ENCODE data around the gene DNTT. TPM values are rescaled to one million over a fixed set of nuclear protein-coding genes. Genes with fewer than 3 reads are reported as not detected.
A peak's percentile ranks its signal among the peaks of the same experiment; 100 is the strongest.

The DNTT gene
- total RNA-seq, 2 experiments from 2014 or later = not detected

DNA sequence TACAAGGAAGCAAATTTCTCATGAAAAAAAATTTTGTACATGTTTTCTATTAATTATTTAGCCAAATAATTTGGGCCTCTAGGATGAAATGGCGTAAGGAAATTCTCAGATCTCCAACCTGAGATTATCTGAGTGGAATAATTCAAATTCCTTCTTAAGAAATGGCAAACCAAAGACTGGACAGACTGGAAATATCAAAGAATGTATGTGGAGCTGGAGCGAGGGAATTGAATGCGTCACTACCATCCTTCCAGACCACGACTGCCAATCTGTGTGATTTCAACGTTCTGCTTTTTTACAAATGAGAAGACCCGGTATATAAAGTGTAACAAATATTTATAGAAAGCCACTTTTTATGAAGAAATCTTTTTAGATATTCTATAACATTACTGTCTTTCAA lies 20.5 kb upstream of the DNTT start:
- no peak for DNase-seq
- Mint-ChIP-seq H3K9me3 (ENCODE audit: low read depth) (no peaks in the 10 kb centered on the region), H3K27me3 (peaks cover 41% of the 10 kb centered on the region), H3K4me3 (no peak overlapping the region), H3K4me1 (peaks cover 11% of the 10 kb centered on the region), H3K27ac (no peak overlapping the region), H3K36me3 (no peaks in the 10 kb centered on the region)
- CTCF ChIA-PET = no interaction called here
- no peak for ATAC-seq

DNA sequence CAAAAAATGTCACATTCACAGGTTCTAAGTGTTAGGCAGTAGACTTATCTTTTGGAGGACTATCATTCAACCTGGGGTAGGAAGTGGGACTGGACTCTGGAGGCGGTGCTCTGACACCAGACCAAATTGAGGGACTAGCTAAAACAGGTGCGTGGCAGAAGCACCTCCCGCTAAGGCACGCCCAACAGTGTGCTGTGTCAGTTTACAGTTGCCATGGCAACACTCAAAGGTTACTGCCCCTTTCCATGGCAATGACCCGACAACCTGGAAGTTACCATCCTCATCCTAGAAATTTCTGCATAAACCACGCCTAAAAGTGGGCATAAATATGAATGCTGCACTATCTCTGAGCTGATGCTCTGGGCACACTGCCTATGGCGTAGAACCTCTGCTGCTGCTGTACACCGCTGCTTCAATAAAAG lies 18.9 kb upstream of the DNTT start:
- Mint-ChIP-seq H3K9me3 (ENCODE audit: low read depth) (no peaks in the 10 kb centered on the region), H3K36me3 (no peaks in the 10 kb centered on the region), H3K27me3 (peaks cover 29% of the 10 kb centered on the region), H3K4me3 (no peak overlapping the region), H3K27ac (no peak overlapping the region), H3K4me1 (peaks cover 11% of the 10 kb centered on the region)
- ATAC-seq = no peak
- CTCF ChIA-PET = interaction anchor here (0.8 kb wide), 1 partner anchor 56 kb away, joined by 3 read pairs; no protein-coding TSS in a partner anchor
- DNase-seq = no peak

DNA sequence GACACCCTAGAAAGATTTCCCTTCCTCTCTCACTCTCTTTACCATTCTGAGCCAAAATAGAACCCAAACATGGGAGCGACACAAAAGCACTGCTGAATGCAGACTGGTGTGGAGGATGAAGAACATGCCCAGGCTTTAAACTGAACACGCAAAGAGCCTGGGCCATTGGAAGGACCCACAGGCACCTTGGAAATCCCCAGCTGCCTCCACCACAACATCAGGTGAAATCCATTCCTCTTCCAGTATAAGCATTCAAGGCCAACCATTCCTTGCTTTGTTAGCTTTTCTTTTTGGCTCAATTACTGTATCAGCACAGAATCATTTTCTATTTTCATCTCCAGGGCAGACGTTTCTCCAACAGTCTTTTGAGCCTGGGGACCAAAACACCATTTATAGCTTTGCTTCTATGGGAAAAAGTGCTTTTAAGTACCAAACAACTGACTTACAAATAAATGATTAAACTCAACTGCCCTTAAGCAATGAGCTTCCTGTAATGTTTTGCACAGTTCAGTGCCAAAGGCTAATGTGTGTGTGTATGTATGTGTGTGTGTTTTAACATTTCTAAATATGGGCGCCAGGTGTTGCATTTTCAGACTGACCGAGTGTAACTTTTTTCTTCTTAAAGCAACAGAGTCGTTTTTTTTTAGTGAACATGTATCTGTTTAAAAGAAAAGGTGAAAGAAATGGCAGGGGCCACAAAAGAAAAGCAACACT lies 16.7 kb upstream of the DNTT start:
- Mint-ChIP-seq H3K36me3 (no peaks in the 10 kb centered on the region), H3K27ac (no peak overlapping the region), H3K4me1 (peaks cover 11% of the 10 kb centered on the region), H3K9me3 (ENCODE audit: low read depth) (no peaks in the 10 kb centered on the region), H3K27me3 (peaks cover 35% of the 10 kb centered on the region), H3K4me3 (no peak overlapping the region)
- CTCF ChIA-PET = interaction anchor here (1.2 to 2.1 kb wide), 2 partner anchors 58 to 270 kb away, joined by 4 to 7 read pairs; no protein-coding TSS in a partner anchor
- ATAC-seq (no peak), DNase-seq (no peak)

DNA sequence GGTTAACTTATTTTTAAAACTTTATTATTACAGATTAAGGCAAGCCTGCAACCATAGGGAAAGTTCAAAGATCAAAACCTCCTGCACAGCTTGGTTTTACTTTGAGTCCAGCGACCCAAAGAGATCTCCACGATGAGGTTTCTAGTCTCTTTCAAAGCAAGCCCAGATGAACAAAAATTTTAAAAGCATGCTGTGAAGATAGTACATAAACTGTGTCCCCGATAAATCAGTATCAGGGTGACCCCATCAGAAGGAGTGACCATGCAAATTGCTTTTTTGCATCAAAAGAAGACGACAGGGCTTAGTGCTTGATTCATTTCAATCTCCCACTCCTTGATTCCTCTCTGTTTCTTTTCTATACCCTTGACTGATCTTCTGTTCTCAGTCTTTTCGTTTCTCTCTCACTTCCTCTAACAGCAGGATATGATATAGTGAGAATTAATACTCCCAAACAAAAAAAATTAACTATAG lies 16.0 kb upstream of the DNTT start:
- no peaks in the 10 kb centered on the region for H3K36me3 Mint-ChIP-seq
- no peak overlapping the region for H3K27ac Mint-ChIP-seq
- H3K9me3 Mint-ChIP-seq (ENCODE audit: low read depth) = no peaks in the 10 kb centered on the region
- peak overlapping the region; percentile 13 for H3K4me3 Mint-ChIP-seq
- peaks cover 11% of the 10 kb centered on the region for H3K4me1 Mint-ChIP-seq
- CTCF ChIA-PET = interaction anchor here (2.1 kb wide), 1 partner anchor 271 kb away, joined by 7 read pairs; no protein-coding TSS in a partner anchor
- DNase-seq (no peak), ATAC-seq (no peak)
- H3K27me3 Mint-ChIP-seq = peaks cover 35% of the 10 kb centered on the region

- CTCF ChIA-PET = interaction anchor here (2.1 kb wide), 1 partner anchor 272 kb away, joined by 7 read pairs; no protein-coding TSS in a partner anchor
- Mint-ChIP-seq H3K36me3 (no peaks in the 10 kb centered on the region), H3K9me3 (ENCODE audit: low read depth) (no peaks in the 10 kb centered on the region), H3K4me3 (no peak overlapping the region), H3K27me3 (peaks cover 44% of the 10 kb centered on the region), H3K27ac (no peak overlapping the region), H3K4me1 (peaks cover 11% of the 10 kb centered on the region)
- no peak for ATAC-seq
- DNase-seq = no peak
Measured at GRCh38 chr10:96289218-96289910, 14.9 kb upstream of the DNTT start.

DNA sequence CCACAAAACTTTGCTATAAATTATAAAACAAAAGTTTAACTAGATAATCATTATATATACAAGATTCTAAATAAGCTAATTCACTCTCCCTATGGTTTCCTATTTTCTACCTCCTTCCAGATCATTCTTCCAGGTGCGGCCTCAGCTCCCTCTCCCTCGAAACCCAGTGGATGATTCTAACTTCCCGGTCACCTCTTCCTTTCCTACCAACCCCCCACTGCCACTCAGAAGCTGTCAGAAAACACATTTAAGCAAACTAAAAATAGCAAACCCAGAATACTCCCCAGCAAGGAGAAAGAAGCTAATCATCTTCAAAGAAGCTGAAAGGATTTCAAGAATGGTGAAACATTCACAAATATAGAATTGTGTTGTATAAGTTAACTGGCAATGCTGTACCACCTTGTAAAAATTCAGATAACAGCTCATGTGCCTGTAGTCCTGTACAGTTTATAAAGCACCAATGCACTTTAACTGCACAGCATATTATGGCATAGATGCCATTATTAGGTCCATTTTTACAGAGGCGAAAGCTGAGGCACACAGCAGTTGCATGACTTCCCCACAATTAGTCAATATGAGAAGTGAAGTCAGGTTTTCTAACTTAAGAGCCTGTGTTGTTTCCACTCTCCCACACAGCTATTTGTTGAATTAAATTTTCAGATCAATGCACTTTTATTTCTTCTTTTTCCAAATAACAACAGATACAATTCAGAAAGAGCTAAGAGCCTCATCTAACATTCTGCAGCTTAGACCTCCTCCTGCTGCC lies 13.7 kb upstream of the DNTT start:
- Mint-ChIP-seq H3K4me1 (peaks cover 13% of the 10 kb centered on the region), H3K9me3 (ENCODE audit: low read depth) (no peaks in the 10 kb centered on the region), H3K36me3 (no peaks in the 10 kb centered on the region), H3K27ac (no peak overlapping the region), H3K27me3 (peaks cover 46% of the 10 kb centered on the region), H3K4me3 (no peak overlapping the region)
- ATAC-seq = no peak
- CTCF ChIA-PET = interaction anchor here (0.7 to 1.2 kb wide), 5 partner anchors 61 to 274 kb away, joined by 3 to 4 read pairs (median 3); no protein-coding TSS in a partner anchor
- no peak for DNase-seq

- Mint-ChIP-seq H3K4me3 (no peak overlapping the region), H3K27ac (no peak overlapping the region), H3K27me3 (peaks cover 55% of the 10 kb centered on the region), H3K4me1 (peaks cover 7% of the 10 kb centered on the region), H3K9me3 (ENCODE audit: low read depth) (no peaks in the 10 kb centered on the region), H3K36me3 (no peaks in the 10 kb centered on the region)
- peak; percentile 69 for ATAC-seq
- CTCF ChIA-PET = interaction anchor here (0.6 to 3.4 kb wide), 7 partner anchors 9 to 386 kb away, joined by 3 to 20 read pairs (median 3); no protein-coding TSS in a partner anchor
- no peak for DNase-seq
Measured at GRCh38 chr10:96292971-96293920, 11.0 kb upstream of the DNTT start.

DNA sequence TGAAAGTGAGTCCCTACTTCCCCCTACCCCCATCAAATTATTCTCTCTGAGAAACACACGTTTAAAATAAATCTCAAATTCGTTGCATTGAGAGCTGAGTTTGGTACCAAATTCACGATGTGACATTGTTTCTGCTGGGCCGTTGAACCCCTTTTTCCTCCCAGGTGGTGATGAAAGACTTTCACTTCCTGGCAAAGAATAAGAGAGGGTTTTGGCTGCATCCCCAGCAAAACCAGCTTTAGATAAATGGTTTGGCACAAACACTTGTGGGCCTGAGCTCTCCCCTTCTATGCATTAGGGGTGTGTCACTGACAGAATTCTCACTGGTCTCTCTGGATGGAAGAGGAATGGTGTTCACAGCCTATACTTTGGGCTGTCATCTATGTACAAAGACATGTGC lies 8.8 kb upstream of the DNTT start:
- DNase-seq (no peak), ATAC-seq (no peak)
- Mint-ChIP-seq H3K27ac (no peak overlapping the region), H3K4me1 (peaks cover 11% of the 10 kb centered on the region), H3K9me3 (ENCODE audit: low read depth) (no peaks in the 10 kb centered on the region), H3K4me3 (no peak overlapping the region), H3K27me3 (peaks cover 72% of the 10 kb centered on the region), H3K36me3 (no peaks in the 10 kb centered on the region)
- CTCF ChIA-PET = interaction anchor here (3.4 kb wide), 1 partner anchor 66 kb away, joined by 20 read pairs; no protein-coding TSS in a partner anchor

DNA sequence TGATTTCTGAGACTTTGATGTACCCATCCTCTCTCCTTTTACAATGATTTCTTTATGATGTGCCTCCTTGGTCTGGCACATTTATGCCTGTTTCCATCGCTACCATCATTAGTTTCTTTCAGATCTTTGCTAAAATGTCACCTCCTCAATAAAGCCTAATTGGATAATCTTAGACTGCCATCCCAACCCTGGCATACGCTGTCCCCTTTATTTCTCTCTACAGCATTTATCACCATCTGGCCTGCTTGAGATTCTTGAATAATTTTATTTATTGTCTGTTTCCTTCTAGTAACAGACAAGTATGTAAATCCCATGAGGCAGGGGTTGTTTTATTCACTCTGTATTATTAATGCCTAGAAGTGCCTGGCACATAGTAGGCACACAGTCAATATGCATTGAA lies 6.7 kb upstream of the DNTT start:
- H3K27me3 Mint-ChIP-seq = peaks cover 72% of the 10 kb centered on the region
- no peak for ATAC-seq
- H3K4me3 Mint-ChIP-seq = no peak overlapping the region
- no peak for DNase-seq
- CTCF ChIA-PET = interaction anchor here (1.0 to 2.3 kb wide), 2 partner anchors 20 to 68 kb away, joined by 3 to 8 read pairs; no protein-coding TSS in a partner anchor
- no peak overlapping the region for H3K27ac Mint-ChIP-seq
- no peaks in the 10 kb centered on the region for H3K9me3 Mint-ChIP-seq (ENCODE audit: low read depth)
- H3K36me3 Mint-ChIP-seq = no peaks in the 10 kb centered on the region
- peaks cover 11% of the 10 kb centered on the region for H3K4me1 Mint-ChIP-seq

- no peak overlapping the region for H3K4me3 Mint-ChIP-seq
- CTCF ChIA-PET = interaction anchor here (1.0 to 2.3 kb wide), 3 partner anchors 19 to 281 kb away, joined by 3 to 8 read pairs (median 3); no protein-coding TSS in a partner anchor
- H3K4me1 Mint-ChIP-seq = peaks cover 11% of the 10 kb centered on the region
- ATAC-seq (no peak), DNase-seq (no peak)
- peaks cover 70% of the 10 kb centered on the region for H3K27me3 Mint-ChIP-seq
- no peaks in the 10 kb centered on the region for H3K9me3 Mint-ChIP-seq (ENCODE audit: low read depth)
- no peaks in the 10 kb centered on the region for H3K36me3 Mint-ChIP-seq
- no peak overlapping the region for H3K27ac Mint-ChIP-seq
Measured at GRCh38 chr10:96298362-96298761, 5.9 kb upstream of the DNTT start.

GRCh38 chr10:96299383-96299782 lies 4.9 kb upstream of the DNTT start:
- CTCF ChIA-PET = interaction anchor here (0.9 to 2.3 kb wide), 3 partner anchors 41 to 282 kb away, joined by 3 to 8 read pairs (median 4); no protein-coding TSS in a partner anchor
- Mint-ChIP-seq H3K4me1 (peaks cover 11% of the 10 kb centered on the region), H3K27ac (no peak overlapping the region), H3K9me3 (ENCODE audit: low read depth) (no peaks in the 10 kb centered on the region), H3K4me3 (no peak overlapping the region), H3K36me3 (no peaks in the 10 kb centered on the region), H3K27me3 (peaks cover 70% of the 10 kb centered on the region)
- DNase-seq = no peak
- ATAC-seq = no peak

GRCh38 chr10:96301616-96302015 lies 2.6 kb upstream of the DNTT start:
- DNase-seq (no peak), ATAC-seq (no peak)
- CTCF ChIA-PET = interaction anchor here (1.1 kb wide), 1 partner anchor 8 kb away, joined by 4 read pairs; no protein-coding TSS in a partner anchor
- no peaks in the 10 kb centered on the region for H3K36me3 Mint-ChIP-seq
- peaks cover 5% of the 10 kb centered on the region for H3K4me1 Mint-ChIP-seq
- H3K27ac Mint-ChIP-seq = no peak overlapping the region
- H3K9me3 Mint-ChIP-seq (ENCODE audit: low read depth) = no peaks in the 10 kb centered on the region
- peaks cover 80% of the 10 kb centered on the region for H3K27me3 Mint-ChIP-seq
- H3K4me3 Mint-ChIP-seq = no peak overlapping the region

Data from activated CD8-positive, alpha-beta memory T cell treated with anti-CD3 and anti-CD28 coated beads, Interleukin-2, amount 10 ng/mL, durations not matched to agents 7 days and 5 days (primary cell).